Measurements from ENCODE around the gene SEMA6A. TPM values are rescaled to one million over a fixed set of nuclear protein-coding genes. Genes with fewer than 3 reads are reported as not detected.

The SEMA6A gene
- total and polyA plus RNA-seq, 10 of the 15 experiments (the other 5 are each of a cell fraction or from before 2014, with no cell fraction given), result 0.16 to 10.2 (median 1.1) TPM

DNA sequence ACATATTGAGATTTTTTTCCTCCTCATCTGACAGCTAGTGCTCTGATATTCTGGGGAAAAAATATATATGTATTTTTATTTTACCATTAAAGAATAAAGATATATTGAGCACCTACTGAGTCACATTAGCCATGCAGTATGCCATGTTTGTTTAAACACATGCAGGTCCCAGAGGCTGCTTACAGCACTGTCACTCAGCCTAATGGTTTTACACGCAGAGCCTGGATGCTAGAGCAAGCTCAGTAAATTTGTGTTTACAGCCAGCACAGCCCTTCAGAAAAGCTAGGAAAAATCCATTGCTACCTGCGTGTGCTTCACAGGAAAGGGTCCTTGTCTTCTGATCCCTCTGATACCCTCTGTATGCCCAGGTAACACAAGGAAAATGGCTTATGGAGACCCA is 146.2 kb downstream of the SEMA6A start:
- RAD21 ChIA-PET (ENCODE audit: unreplicated experiment), result no interaction called here
- SMC1A ChIA-PET (ENCODE audit: uncharacterized antibody, unreplicated experiment), result interaction anchor here (0.7 to 1.2 kb wide), 2 partner anchors 9 to 14 kb away, joined by 3 read pairs; no protein-coding TSS in a partner anchor
- no peak overlapping the region for H3K9ac ChIP-seq (ENCODE audit: control insufficient read depth, insufficient read depth, low read length)
- no peaks in the 10 kb centered on the region for H3K4me1 ChIP-seq (ENCODE audit: control insufficient read depth, insufficient read depth, low read length)
- no peaks in the 10 kb centered on the region for H4K20me1 ChIP-seq (ENCODE audit: control insufficient read depth, insufficient read depth)
- no peak overlapping the region for H3K4me3 ChIP-seq
- no peak overlapping the region for H3K4me2 ChIP-seq (ENCODE audit: control insufficient read depth, insufficient read depth)
- whole genome bisulfite sequencing (ENCODE audit: insufficient coverage, insufficient replicate concordance, low lambda C conversion rate, missing lambda C conversion rate), result 66% methylated on average over 2 of the region's 2 CpGs
- no peak overlapping the region for H2AFZ ChIP-seq (ENCODE audit: control insufficient read depth, low read depth, low read length)
- BruUV-seq (replicated peaks), result no TSS peak
- in situ Hi-C loops (cut with MboI), result no loop called here
- no peaks in the 10 kb centered on the region for H3K36me3 ChIP-seq (ENCODE audit: control insufficient read depth in 2 of 2, insufficient read depth in 2 of 2, low read length in 1 of 2)
- TF ChIP-seq RAD51 (IDR thresholded peaks at IDR 0.05) (no peak), HSF1 (IDR thresholded peaks at IDR 0.05; ENCODE audit: low read depth, low read length) (no peak), TCF12 (IDR thresholded peaks at IDR 0.05; ENCODE audit: low read depth, low read length) (no peak), NR2F1 (conservative IDR thresholded peaks at IDR 0.05) (no peak)
- TF ChIP-seq, protein P1, sequence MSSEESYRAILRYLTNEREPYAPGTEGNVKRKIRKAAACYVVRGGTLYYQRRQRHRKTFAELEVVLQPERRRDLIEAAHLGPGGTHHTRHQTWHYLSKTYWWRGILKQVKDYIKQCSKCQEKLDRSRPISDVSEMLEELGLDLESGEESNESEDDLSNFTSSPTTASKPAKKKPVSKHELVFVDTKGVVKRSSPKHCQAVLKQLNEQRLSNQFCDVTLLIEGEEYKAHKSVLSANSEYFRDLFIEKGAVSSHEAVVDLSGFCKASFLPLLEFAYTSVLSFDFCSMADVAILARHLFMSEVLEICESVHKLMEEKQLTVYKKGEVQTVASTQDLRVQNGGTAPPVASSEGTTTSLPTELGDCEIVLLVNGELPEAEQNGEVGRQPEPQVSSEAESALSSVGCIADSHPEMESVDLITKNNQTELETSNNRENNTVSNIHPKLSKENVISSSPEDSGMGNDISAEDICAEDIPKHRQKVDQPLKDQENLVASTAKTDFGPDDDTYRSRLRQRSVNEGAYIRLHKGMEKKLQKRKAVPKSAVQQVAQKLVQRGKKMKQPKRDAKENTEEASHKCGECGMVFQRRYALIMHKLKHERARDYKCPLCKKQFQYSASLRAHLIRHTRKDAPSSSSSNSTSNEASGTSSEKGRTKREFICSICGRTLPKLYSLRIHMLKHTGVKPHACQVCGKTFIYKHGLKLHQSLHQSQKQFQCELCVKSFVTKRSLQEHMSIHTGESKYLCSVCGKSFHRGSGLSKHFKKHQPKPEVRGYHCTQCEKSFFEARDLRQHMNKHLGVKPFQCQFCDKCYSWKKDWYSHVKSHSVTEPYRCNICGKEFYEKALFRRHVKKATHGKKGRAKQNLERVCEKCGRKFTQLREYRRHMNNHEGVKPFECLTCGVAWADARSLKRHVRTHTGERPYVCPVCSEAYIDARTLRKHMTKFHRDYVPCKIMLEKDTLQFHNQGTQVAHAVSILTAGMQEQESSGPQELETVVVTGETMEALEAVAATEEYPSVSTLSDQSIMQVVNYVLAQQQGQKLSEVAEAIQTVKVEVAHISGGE (CRISPR knock-in tag; IDR thresholded peaks at IDR 0.05), result no peak
- TF ChIP-seq, protein P2, sequence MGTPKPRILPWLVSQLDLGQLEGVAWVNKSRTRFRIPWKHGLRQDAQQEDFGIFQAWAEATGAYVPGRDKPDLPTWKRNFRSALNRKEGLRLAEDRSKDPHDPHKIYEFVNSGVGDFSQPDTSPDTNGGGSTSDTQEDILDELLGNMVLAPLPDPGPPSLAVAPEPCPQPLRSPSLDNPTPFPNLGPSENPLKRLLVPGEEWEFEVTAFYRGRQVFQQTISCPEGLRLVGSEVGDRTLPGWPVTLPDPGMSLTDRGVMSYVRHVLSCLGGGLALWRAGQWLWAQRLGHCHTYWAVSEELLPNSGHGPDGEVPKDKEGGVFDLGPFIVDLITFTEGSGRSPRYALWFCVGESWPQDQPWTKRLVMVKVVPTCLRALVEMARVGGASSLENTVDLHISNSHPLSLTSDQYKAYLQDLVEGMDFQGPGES (IDR thresholded peaks at IDR 0.05), result no peak
- DNase-seq (ENCODE audit: low read depth, low spot score), result no peak
- CTCF ChIA-PET, result no interaction called here
- ATAC-seq, result no peak
- POLR2A ChIA-PET, result no interaction called here
- H3K27ac ChIP-seq (ENCODE audit: control insufficient read depth, insufficient read depth), result no peak overlapping the region
- intact Hi-C loops (cut with micrococcal nuclease; ENCODE audit: unreplicated experiment), result no loop called here
- H3K79me2 ChIP-seq (ENCODE audit: control insufficient read depth, insufficient read depth, low read length), result no peaks in the 10 kb centered on the region
- H3K9me3 ChIP-seq (replicated peaks; ENCODE audit: control insufficient read depth, insufficient read depth, low read length), result no peaks in the 10 kb centered on the region
- H3K27me3 ChIP-seq (replicated peaks in 1 of 2; ENCODE audit: control insufficient read depth in 2 of 2, insufficient read depth in 2 of 2, low read length in 1 of 2), result no peaks in the 10 kb centered on the region
- no peak for FAIRE-seq
